Thyroid gland (tissue), 4 donors: ENCODE data around the gene OR2S2.

Experiments used
- POLR2A ChIP-seq, 2 donors: fragments of 450-650 bp; IDR thresholded peaks; one replicate each; pipeline ENCODE4 v1.6.1; 2017; ENCODE audit warnings: antibody characterized with exemption in 2 of 2, mild to moderate bottlenecking in 2 of 2, moderate library complexity in 1 of 2
- TF ChIP-seq, protein P1 (sequence below), 6 experiments: fragments of 200-600 bp in 3 of 6; fragments of 450-650 bp in 3 of 6; sonication (generic) in 3 of 6; IDR thresholded peaks; one replicate each; pipeline ENCODE4 v1.5.1; 2016 to 2019; ENCODE audit warnings: antibody characterized with exemption in 6 of 6, mild to moderate bottlenecking in 2 of 6, inconsistent platforms in 1 of 6, moderate library complexity in 1 of 6

DNA sequence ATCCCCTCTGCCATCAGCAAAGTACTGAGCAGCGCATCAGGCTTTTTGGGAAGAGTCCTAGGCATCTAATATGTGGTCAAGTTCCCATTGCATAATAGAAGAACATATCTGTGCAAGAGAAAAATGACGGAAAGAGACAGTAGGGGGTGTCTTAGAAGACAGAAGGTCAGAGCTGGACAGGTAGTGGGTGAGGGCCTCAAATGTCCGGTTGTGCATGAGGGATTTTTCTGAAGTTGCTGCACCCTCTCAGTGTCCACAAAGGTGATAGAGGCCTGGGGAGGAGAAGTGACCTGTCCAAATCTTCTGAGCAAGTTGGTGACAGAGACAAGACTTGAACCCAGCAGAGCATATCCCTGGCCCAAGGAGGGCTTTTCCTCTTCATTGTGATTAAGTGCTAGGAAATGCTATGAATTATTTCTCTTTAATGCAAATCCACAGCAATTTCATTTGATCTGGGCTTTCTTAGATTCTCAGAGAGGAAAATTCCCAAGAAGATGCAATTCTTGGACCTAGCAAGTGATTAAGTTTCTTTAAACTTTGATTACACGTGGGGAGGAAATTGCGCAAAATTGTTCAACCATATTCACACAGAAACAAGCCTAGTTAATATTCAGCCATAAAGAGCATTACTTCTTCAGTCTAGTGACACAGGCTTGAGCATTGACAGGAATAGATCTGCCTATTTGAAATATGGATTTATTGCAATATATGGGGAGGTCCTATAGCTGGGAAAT, at the start of gene OR2S2:
- TF ChIP-seq, protein P1, sequence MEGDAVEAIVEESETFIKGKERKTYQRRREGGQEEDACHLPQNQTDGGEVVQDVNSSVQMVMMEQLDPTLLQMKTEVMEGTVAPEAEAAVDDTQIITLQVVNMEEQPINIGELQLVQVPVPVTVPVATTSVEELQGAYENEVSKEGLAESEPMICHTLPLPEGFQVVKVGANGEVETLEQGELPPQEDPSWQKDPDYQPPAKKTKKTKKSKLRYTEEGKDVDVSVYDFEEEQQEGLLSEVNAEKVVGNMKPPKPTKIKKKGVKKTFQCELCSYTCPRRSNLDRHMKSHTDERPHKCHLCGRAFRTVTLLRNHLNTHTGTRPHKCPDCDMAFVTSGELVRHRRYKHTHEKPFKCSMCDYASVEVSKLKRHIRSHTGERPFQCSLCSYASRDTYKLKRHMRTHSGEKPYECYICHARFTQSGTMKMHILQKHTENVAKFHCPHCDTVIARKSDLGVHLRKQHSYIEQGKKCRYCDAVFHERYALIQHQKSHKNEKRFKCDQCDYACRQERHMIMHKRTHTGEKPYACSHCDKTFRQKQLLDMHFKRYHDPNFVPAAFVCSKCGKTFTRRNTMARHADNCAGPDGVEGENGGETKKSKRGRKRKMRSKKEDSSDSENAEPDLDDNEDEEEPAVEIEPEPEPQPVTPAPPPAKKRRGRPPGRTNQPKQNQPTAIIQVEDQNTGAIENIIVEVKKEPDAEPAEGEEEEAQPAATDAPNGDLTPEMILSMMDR (IDR thresholded peaks at IDR 0.05), result no peak
- no peak for TF ChIP-seq POLR2A (IDR thresholded peaks at IDR 0.05)
